Measurements from ENCODE around the gene PCDH9. TPM values are rescaled to one million over a fixed set of nuclear protein-coding genes. Genes with fewer than 3 reads are reported as not detected.

The PCDH9 gene
- total and polyA plus RNA-seq, 2 of the 13 experiments (the other 11 are each of a cell fraction or from before 2014, with no cell fraction given): 0.09 TPM; not detected in 1

- POLR2A ChIA-PET: no interaction called here
- FAIRE-seq: no peak
- 19% methylated on average over 3 of the region's 3 CpGs for WGBS (ENCODE audit: low lambda C conversion rate)
Measured at GRCh38 chr13:66895320-66895719, 334.8 kb downstream of the PCDH9 start.

More at GRCh38 chr13:66895320-66895719, 334.8 kb downstream of the PCDH9 start:
- no peak for TF ChIP-seq HNF1B (CRISPR knock-in tag; IDR thresholded peaks at IDR 0.05)
- no peak for TF ChIP-seq IRF9 (CRISPR knock-in tag; IDR thresholded peaks at IDR 0.05; ENCODE audit: borderline replicate concordance)
- no peak for TF ChIP-seq ZNF556 (CRISPR knock-in tag; IDR thresholded peaks at IDR 0.05; ENCODE audit: borderline replicate concordance)
- CTCF ChIA-PET (ENCODE audit: low intra/inter-chr PET ratio, low total read pairs): no interaction called here
- H3K79me2 ChIP-seq (ENCODE audit: insufficient read depth, low read length): no peaks in the 10 kb centered on the region
- H3K4me2 ChIP-seq (ENCODE audit: low read depth, low read length): no peak overlapping the region
- in situ Hi-C loops (cut with HindIII; ENCODE audit: extremely low pct_ligation_motif_present, low pct_unique_long_range_greater_than_20kb): no loop called here
- no peak overlapping the region for H2AFZ ChIP-seq (ENCODE audit: low read length)
- DNase-seq (ENCODE audit: low spot score) (no peak), ATAC-seq (no peak)
- no peak overlapping the region for H3K27ac ChIP-seq (ENCODE audit: extremely low read length, insufficient read depth, low read length)
- H3K9ac ChIP-seq (ENCODE audit: insufficient read depth, low read depth, low read length): no peak overlapping the region
- no peaks in the 10 kb centered on the region for H3K9me3 ChIP-seq (ENCODE audit: low read length)
- no peaks in the 10 kb centered on the region; a peak in 1 of 5 replicates for H3K27me3 ChIP-seq (ENCODE audit: control insufficient read depth in 1 of 2, insufficient read depth in 2 of 2, low read length in 2 of 2)
- no peak overlapping the region for H3K4me3 ChIP-seq (replicated peaks in 1 of 3; ENCODE audit: insufficient read depth in 1 of 3, low read depth in 2 of 3, low read length in 3 of 3)
- H4K20me1 ChIP-seq (ENCODE audit: insufficient read depth, low read length): no peaks in the 10 kb centered on the region
- no TSS peak for BruUV-seq (replicated peaks)
- intact Hi-C loops (cut with micrococcal nuclease; ENCODE audit: unreplicated experiment): no loop called here
- no peaks in the 10 kb centered on the region for H3K4me1 ChIP-seq (ENCODE audit: insufficient read depth, low read length)
- no peaks in the 10 kb centered on the region for H3K36me3 ChIP-seq (replicated peaks in 1 of 2; ENCODE audit: control insufficient read depth in 1 of 2, insufficient read depth in 2 of 2, low read length in 2 of 2)
